ENCODE measurements around the gene COG2. TPM values are rescaled to one million over a fixed set of nuclear protein-coding genes. Genes with fewer than 3 reads are reported as not detected.

Gene COG2
- total RNA-seq, 1 donor from 2014 or later: 8.4 TPM

GRCh38 chr1:230679192-230679591 lies 36.9 kb downstream of the COG2 start:
- H3K4me1 ChIP-seq: no peaks in the 10 kb centered on the region
- intact Hi-C loops (cut with DNase I): no loop called here
- no peaks in the 10 kb centered on the region for H3K27me3 ChIP-seq
- no peaks in the 10 kb centered on the region for H3K9me3 ChIP-seq
- no peak overlapping the region for H3K4me3 ChIP-seq
- peaks cover 35 to 74% of the 10 kb centered on the region in 2 donors for H3K36me3 ChIP-seq
- TF ChIP-seq, protein P1, sequence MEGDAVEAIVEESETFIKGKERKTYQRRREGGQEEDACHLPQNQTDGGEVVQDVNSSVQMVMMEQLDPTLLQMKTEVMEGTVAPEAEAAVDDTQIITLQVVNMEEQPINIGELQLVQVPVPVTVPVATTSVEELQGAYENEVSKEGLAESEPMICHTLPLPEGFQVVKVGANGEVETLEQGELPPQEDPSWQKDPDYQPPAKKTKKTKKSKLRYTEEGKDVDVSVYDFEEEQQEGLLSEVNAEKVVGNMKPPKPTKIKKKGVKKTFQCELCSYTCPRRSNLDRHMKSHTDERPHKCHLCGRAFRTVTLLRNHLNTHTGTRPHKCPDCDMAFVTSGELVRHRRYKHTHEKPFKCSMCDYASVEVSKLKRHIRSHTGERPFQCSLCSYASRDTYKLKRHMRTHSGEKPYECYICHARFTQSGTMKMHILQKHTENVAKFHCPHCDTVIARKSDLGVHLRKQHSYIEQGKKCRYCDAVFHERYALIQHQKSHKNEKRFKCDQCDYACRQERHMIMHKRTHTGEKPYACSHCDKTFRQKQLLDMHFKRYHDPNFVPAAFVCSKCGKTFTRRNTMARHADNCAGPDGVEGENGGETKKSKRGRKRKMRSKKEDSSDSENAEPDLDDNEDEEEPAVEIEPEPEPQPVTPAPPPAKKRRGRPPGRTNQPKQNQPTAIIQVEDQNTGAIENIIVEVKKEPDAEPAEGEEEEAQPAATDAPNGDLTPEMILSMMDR (IDR thresholded peaks at IDR 0.05): no peak
- no peak for DNase-seq (ENCODE audit: low spot score in 2 of 2)
- no peak overlapping the region for H3K27ac ChIP-seq

DNA sequence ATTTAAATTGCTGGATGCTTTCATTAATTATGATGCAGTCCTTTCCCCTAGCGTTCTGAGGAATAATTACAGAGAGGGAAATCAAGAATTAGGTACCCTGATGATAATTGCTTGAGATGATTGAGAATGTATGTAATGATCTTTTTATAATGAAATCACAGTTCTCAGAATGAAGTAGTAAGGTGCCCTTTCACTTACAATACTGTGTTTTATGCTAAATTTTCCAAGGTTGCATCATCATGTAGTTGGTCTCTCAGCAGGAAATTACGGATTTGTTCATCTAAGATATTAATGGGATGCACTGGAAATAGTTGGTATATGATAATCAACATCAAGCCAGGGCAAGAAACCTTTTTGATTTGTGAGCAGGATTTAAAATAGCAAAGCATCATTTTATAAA lies 37.5 kb downstream of the COG2 start:
- no peaks in the 10 kb centered on the region for H3K4me1 ChIP-seq
- peaks cover 41 to 74% of the 10 kb centered on the region in 2 donors for H3K36me3 ChIP-seq
- no peak overlapping the region for H3K27ac ChIP-seq
- intact Hi-C loops (cut with DNase I): no loop called here
- no peak for DNase-seq (ENCODE audit: low spot score in 2 of 2)
- TF ChIP-seq, protein P1 (IDR thresholded peaks at IDR 0.05): no peak
- no peaks in the 10 kb centered on the region for H3K9me3 ChIP-seq
- no peaks in the 10 kb centered on the region for H3K27me3 ChIP-seq
- H3K4me3 ChIP-seq: no peak overlapping the region

DNA sequence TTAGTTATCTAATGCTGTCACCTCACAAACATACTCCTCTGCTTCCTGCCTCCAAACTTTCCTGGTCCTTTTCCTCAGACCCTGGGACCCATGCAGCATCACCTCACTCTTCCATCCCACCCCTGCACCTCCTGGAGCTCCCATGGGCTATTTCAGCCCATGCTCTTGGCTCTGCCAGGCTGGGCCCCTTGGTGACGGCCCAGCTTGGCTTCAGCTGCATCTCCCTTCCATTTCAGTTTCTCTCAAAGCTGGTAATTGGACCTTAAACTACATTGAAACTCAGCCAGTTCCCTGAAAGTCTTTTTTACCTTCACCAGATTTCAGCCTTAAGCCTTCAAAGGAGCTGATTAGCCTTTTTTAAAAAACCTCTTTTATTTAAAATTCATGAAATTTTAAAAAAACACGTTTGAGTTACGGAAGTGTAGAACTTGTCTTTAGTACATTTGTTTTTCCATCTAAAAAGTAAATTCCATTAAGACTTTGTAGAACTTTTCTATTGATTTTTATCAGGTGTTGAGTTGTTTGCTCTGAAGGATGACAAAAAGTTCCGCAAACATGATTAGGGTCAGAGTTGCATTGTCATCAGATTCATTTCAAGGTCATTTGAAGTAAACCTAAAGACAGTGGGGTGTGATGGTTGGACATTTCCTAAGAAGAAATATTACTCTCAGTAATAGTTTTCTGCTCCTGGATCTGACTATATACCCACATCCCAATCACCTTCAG lies 38.2 kb downstream of the COG2 start:
- H3K27ac ChIP-seq: no peak overlapping the region
- DNase-seq (ENCODE audit: low spot score in 2 of 2): no peak
- TF ChIP-seq, protein P1 (IDR thresholded peaks at IDR 0.05): no peak
- no peaks in the 10 kb centered on the region for H3K4me1 ChIP-seq
- H3K9me3 ChIP-seq: no peaks in the 10 kb centered on the region
- H3K27me3 ChIP-seq: no peaks in the 10 kb centered on the region
- H3K4me3 ChIP-seq: no peak overlapping the region
- intact Hi-C loops (cut with DNase I): no loop called here
- peaks cover 48 to 75% of the 10 kb centered on the region in 2 donors for H3K36me3 ChIP-seq

DNA sequence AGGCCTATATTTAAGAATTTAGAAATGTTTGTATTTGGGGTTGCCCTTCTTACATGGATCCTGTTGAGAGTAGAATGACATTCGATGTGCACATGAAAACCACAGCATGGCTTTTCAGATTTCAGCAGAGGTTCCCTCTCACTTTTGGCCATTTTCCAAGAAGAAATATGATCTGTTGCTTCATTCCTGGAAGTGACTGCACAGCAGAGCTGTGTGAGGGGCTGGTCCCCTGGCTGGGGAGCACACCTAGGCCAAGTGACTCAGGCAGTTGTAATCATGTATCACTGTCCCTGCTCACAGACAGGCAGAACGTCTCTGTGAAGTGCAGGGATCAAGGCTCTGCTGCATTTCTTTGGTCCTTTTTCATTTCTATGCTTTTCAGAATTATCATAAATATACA lies 39.3 kb downstream of the COG2 start:
- no peaks in the 10 kb centered on the region for H3K27me3 ChIP-seq
- TF ChIP-seq, protein P1 (IDR thresholded peaks at IDR 0.05): no peak
- peaks cover 55 to 75% of the 10 kb centered on the region in 2 donors for H3K36me3 ChIP-seq
- no peak overlapping the region for H3K4me3 ChIP-seq
- H3K4me1 ChIP-seq: no peaks in the 10 kb centered on the region
- no peaks in the 10 kb centered on the region for H3K9me3 ChIP-seq
- intact Hi-C loops (cut with DNase I): no loop called here
- DNase-seq (ENCODE audit: low spot score in 2 of 2): no peak
- H3K27ac ChIP-seq: no peak overlapping the region

- Histone ChIP-seq H3K4me1 (no peaks in the 10 kb centered on the region), H3K27me3 (no peaks in the 10 kb centered on the region), H3K9me3 (no peaks in the 10 kb centered on the region), H3K27ac (no peak overlapping the region), H3K4me3 (no peak overlapping the region), H3K36me3 (peaks cover 61 to 80% of the 10 kb centered on the region in 2 donors)
- TF ChIP-seq, protein P1 (IDR thresholded peaks at IDR 0.05): no peak
- no peak for DNase-seq (ENCODE audit: low spot score in 2 of 2)
- intact Hi-C loops (cut with DNase I): no loop called here
Measured at GRCh38 chr1:230682274-230682673, 40.0 kb downstream of the COG2 start.

Data from ascending aorta (tissue), 2 donors.